ENCODE results near the gene PM20D1. TPM values are rescaled to one million over a fixed set of nuclear protein-coding genes. Genes with fewer than 3 reads are reported as not detected.

PM20D1 gene
- total RNA-seq, 2 donors from 2014 or later, result 0.14 TPM; not detected in 1

DNA sequence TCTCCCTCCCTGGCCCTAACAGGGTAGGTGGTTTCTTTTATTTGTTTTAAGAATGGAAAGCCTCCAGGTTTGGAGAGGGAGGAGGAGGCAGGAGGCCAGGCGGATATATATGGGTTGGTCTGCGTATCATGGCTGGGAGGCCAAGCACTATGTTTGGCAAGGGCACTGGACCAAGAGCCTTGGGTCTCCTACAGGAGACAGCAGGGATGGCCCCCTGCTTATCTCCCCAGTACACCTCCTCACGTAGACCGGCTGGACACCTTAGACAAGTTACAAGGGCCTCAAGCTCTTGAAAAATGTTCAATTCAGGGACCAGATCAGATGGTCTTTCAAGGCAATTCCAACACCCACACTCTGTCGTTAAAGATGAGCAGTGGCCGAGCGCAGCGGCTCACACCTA is 47.9 kb downstream of the PM20D1 start:
- Histone ChIP-seq H3K27me3 (replicated peaks; ENCODE audit: insufficient read depth) (no peaks in the 10 kb centered on the region), H3K4me1 (ENCODE audit: control insufficient read depth in 1 of 2, low read depth in 2 of 2) (peaks cover 28 to 58% of the 10 kb centered on the region in 2 donors), H3K36me3 (peaks cover 30% of the 10 kb centered on the region), H3K4me3 (no peak overlapping the region), H3K9me3 (no peaks in the 10 kb centered on the region), H3K27ac (no peak overlapping the region)
- DNase-seq (ENCODE audit: low spot score), result no peak
- TF ChIP-seq, protein P1, sequence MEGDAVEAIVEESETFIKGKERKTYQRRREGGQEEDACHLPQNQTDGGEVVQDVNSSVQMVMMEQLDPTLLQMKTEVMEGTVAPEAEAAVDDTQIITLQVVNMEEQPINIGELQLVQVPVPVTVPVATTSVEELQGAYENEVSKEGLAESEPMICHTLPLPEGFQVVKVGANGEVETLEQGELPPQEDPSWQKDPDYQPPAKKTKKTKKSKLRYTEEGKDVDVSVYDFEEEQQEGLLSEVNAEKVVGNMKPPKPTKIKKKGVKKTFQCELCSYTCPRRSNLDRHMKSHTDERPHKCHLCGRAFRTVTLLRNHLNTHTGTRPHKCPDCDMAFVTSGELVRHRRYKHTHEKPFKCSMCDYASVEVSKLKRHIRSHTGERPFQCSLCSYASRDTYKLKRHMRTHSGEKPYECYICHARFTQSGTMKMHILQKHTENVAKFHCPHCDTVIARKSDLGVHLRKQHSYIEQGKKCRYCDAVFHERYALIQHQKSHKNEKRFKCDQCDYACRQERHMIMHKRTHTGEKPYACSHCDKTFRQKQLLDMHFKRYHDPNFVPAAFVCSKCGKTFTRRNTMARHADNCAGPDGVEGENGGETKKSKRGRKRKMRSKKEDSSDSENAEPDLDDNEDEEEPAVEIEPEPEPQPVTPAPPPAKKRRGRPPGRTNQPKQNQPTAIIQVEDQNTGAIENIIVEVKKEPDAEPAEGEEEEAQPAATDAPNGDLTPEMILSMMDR (IDR thresholded peaks at IDR 0.05), result no peak
- ATAC-seq (ENCODE audit: insufficient number of reproducible peaks, low FRiP score, low read depth), result no peak

DNA sequence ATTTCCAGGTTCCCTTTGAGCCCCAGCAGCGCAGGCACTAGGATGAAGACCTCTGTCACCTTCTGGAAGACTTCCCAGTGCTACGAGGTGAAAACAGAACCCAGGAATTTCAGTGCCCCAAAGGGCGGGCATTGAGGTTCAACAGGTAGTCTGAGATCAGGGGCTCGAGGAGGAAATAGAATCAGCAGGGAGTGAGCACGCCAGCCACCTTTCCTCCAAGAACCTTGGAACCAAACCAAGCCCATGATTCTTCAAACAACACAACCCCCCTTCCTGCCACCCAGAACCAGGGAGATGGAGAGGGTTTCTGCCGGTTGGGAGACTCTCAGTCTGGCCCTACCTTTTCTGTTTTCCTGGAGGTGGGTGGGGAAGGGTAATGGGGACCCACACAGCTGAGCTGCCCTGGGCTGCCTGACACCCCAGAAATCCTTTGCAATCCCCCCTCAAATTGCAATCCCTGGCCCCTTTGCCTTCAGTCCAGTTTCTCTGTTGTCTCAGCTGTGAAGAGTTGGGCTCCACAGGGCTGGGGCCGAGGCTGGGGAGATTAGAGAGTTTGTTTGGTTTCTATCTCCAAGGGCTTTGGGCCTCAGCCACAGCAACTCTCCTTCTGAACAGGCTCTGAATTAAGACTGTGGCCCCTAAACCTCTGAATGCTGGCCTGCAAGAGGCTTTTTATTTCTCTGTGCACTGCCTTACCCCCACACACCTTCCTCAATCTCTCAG is 48.8 kb downstream of the PM20D1 start:
- Histone ChIP-seq H3K27ac (no peak overlapping the region), H3K4me3 (no peak overlapping the region), H3K27me3 (replicated peaks; ENCODE audit: insufficient read depth) (no peaks in the 10 kb centered on the region), H3K9me3 (no peaks in the 10 kb centered on the region), H3K4me1 (ENCODE audit: control insufficient read depth in 1 of 2, low read depth in 2 of 2) (peaks cover 26 to 49% of the 10 kb centered on the region in 2 donors), H3K36me3 (peaks cover 39% of the 10 kb centered on the region)
- DNase-seq (ENCODE audit: low spot score), result no peak
- TF ChIP-seq, protein P1 (IDR thresholded peaks at IDR 0.05), result no peak
- ATAC-seq (ENCODE audit: insufficient number of reproducible peaks, low FRiP score, low read depth), result no peak

DNA sequence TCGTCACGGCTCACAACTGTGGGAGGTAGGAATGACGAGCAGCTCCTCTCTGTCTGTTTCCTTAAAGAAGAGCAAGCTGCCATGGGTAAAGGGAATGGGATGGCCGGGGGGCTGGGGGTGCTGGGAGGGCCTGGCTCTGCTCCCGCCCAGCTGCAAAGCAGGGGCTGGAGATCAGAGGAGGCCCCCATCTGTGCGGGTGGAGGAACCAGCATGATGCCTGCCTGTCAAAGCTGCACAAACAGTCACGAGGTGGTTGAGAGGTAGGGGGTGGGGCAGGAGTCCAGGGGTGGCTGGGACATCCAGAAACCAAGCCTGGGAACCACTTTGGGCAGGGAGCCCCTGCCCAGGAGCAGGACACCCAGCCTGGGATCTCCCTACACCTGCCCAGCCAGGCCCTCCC is 49.5 kb downstream of the PM20D1 start:
- H3K9me3 ChIP-seq, result no peaks in the 10 kb centered on the region
- no peak for DNase-seq (ENCODE audit: low spot score)
- H3K27me3 ChIP-seq (replicated peaks; ENCODE audit: insufficient read depth), result no peaks in the 10 kb centered on the region
- H3K4me3 ChIP-seq, result no peak overlapping the region
- peaks cover 46% of the 10 kb centered on the region for H3K36me3 ChIP-seq
- H3K4me1 ChIP-seq (ENCODE audit: control insufficient read depth in 1 of 2, low read depth in 2 of 2), result peaks cover 18 to 42% of the 10 kb centered on the region in 2 donors
- no peak overlapping the region for H3K27ac ChIP-seq
- TF ChIP-seq, protein P1 (IDR thresholded peaks at IDR 0.05), result no peak
- ATAC-seq (ENCODE audit: insufficient number of reproducible peaks, low FRiP score, low read depth), result no peak

DNA sequence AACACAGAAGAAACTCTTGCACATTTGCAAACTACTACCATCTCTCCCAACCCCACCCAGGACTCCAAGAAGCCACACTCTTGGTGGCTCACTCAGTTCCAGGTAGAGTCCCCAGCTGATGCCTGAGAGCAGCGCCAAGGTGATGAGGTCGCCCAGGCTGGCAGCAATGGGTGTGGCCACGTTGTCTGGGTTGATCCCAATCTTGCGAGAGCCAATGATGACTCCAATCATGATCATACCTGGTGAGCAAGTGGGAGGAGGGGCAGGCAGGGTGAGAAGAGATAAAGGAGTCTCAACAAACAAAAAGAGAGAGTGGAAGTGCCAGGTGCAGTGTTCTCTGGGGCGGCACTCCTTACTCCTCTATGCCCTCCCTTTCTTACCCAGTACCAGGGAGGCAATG is 51.4 kb downstream of the PM20D1 start:
- no peaks in the 10 kb centered on the region for H3K27me3 ChIP-seq (replicated peaks; ENCODE audit: insufficient read depth)
- H3K4me1 ChIP-seq (ENCODE audit: control insufficient read depth in 1 of 2, low read depth in 2 of 2), result peaks cover 8 to 24% of the 10 kb centered on the region in 2 donors
- H3K36me3 ChIP-seq, result peaks cover 58% of the 10 kb centered on the region
- H3K27ac ChIP-seq, result no peak overlapping the region
- ATAC-seq (ENCODE audit: insufficient number of reproducible peaks, low FRiP score, low read depth) (no peak), DNase-seq (ENCODE audit: low spot score) (no peak)
- no peak overlapping the region for H3K4me3 ChIP-seq
- TF ChIP-seq, protein P1 (IDR thresholded peaks at IDR 0.05), result no peak
- no peaks in the 10 kb centered on the region for H3K9me3 ChIP-seq

GRCh38 chr1:205797168-205797567 is 52.8 kb downstream of the PM20D1 start:
- Histone ChIP-seq H3K27ac (no peak overlapping the region), H3K4me3 (no peak overlapping the region), H3K36me3 (peaks cover 66% of the 10 kb centered on the region), H3K4me1 (ENCODE audit: control insufficient read depth in 1 of 2, low read depth in 2 of 2) (peaks cover 7 to 14% of the 10 kb centered on the region in 2 donors), H3K27me3 (replicated peaks; ENCODE audit: insufficient read depth) (no peaks in the 10 kb centered on the region), H3K9me3 (no peaks in the 10 kb centered on the region)
- TF ChIP-seq, protein P1 (IDR thresholded peaks at IDR 0.05), result no peak
- ATAC-seq (ENCODE audit: insufficient number of reproducible peaks, low FRiP score, low read depth), result no peak
- DNase-seq (ENCODE audit: low spot score), result no peak

Data from thoracic aorta (tissue), 2 donors.